BLaER1 treated with 17β-estradiol and CSF1 and Interleukin-3, amounts not matched to agents 10 nM and 100 nM (cell line): ENCODE results near the gene CYTH1.
A peak's percentile ranks its signal among the peaks of the same experiment; 100 is the strongest.

Experiments used
- H3K27ac ChIP-seq, 11 experiments: shearing (Covaris generic); formaldehyde crosslinking; 2 replicates each; pipeline ENCODE4 v1.8.1; 2022
- H3K27me3 ChIP-seq, 11 experiments: shearing (Covaris generic); formaldehyde crosslinking; 2 replicates each; pipeline ENCODE4 v1.8.1; 2022
- H3K36me3 ChIP-seq, 11 experiments: shearing (Covaris generic); formaldehyde crosslinking; 2 replicates each; pipeline ENCODE4 v1.8.1; 2022
- H3K4me1 ChIP-seq, 10 experiments: shearing (Covaris generic); formaldehyde crosslinking; 2 replicates each; pipeline ENCODE4 v1.8.1; 2022
- H3K4me2 ChIP-seq, 11 experiments: shearing (Covaris generic); formaldehyde crosslinking; 2 replicates each; pipeline ENCODE4 v1.8.1; 2022
- H3K4me3 ChIP-seq, 10 experiments: shearing (Covaris generic); formaldehyde crosslinking; 2 replicates each; pipeline ENCODE4 v1.8.1; 2022
- H3K9ac ChIP-seq, 11 experiments: shearing (Covaris generic); formaldehyde crosslinking; 2 replicates each; pipeline ENCODE4 v1.8.1; 2022
- H3K9me3 ChIP-seq, 11 experiments: shearing (Covaris generic); formaldehyde crosslinking; replicated peaks in 1 of 11; 2 replicates each; pipeline ENCODE4 v1.8.1; 2022
- H4K20me1 ChIP-seq, 11 experiments: shearing (Covaris generic); formaldehyde crosslinking; 2 replicates each; pipeline ENCODE4 v1.8.1; 2022
- Cebpa-rat ChIP-seq, 11 experiments: shearing (Covaris generic); IDR thresholded peaks; 2 replicates each; pipeline ENCODE4 v1.8.1; 2022

Gene CYTH1, protein sequence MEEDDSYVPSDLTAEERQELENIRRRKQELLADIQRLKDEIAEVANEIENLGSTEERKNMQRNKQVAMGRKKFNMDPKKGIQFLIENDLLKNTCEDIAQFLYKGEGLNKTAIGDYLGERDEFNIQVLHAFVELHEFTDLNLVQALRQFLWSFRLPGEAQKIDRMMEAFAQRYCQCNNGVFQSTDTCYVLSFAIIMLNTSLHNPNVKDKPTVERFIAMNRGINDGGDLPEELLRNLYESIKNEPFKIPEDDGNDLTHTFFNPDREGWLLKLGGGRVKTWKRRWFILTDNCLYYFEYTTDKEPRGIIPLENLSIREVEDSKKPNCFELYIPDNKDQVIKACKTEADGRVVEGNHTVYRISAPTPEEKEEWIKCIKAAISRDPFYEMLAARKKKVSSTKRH

DNA sequence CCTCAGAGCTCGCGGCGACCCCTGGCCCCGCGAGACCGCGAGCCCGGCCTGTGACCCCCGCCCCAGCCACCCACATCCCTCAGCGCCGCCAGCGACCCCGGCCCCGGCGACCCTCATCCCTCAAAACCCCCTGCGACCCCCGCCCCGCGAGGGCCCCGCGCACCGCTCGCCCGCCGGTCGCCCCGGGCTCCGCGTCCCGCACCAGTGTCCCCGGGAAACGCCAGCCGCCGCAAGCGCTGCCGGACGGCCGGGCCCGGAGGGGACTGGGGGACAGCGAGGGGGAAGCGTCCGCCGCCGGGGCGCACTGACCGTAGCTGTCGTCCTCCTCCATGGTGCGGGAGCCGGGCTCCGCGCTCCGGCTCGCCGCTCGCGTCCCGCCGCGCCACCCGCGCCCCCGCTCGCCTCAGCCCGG lies at the start of gene CYTH1:
Gene CYTH1 (minus strand): TSS at position 381 of the 412 bp plus-strand sequence. CDS start 50 bp downstream, at position 331.
- TF ChIP-seq Cebpa-rat (IDR thresholded peaks at IDR 0.05), result no peak

DNA sequence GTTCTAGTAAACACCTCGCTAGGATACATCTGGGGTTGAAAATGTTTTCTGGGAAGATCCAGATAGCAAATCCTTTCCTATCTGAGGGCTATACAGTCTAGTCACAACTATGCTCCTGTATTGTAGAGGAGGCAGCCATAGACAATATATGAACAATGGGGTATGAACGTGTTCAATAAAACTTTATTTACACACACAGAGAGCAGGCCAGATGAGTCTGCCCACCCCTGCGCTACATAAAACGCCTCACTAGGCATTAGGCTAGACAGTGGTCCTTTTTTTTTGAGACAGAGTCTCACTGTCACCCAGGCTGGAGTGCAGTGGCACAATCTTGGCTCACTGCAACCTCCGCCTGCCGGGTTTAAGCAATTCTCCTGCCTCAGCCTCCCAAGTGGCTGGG lies 47.4 kb upstream of the CYTH1 start:
- Histone ChIP-seq H3K9ac (no peak overlapping the region), H3K36me3 (peaks cover 84 to 97% (median 94%) of the 10 kb centered on the region in 11 experiments), H3K4me3 (no peak overlapping the region), H3K4me1 (peaks cover 39 to 49% (median 45%) of the 10 kb centered on the region in 10 experiments), H3K27ac (no peak overlapping the region), H3K27me3 (no peaks in the 10 kb centered on the region), H3K4me2 (no peak overlapping the region), H3K9me3 (no peaks in the 10 kb centered on the region), H4K20me1 (peaks cover 5 to 98% (median 80%) of the 10 kb centered on the region in 11 experiments; a peak in 19 of 22 replicates)
- TF ChIP-seq Cebpa-rat (IDR thresholded peaks at IDR 0.05), result no peak

More for the DNA sequence above, at the start of gene CYTH1:
- peak within 1 kb of the TSS; percentile 91 to 99 (median 96) for H3K27ac ChIP-seq
- peaks cover 0 to 4% (median 0%) of the 10 kb centered on the region in 11 experiments; a peak in 4 of 22 replicates for H3K36me3 ChIP-seq
- H3K9me3 ChIP-seq, result no peaks in the 10 kb centered on the region
- H3K4me1 ChIP-seq, result peaks cover 57 to 81% (median 71%) of the 10 kb centered on the region in 10 experiments
- H4K20me1 ChIP-seq, result peaks cover 9 to 45% (median 31%) of the 10 kb centered on the region in 11 experiments; a peak in 16 of 22 replicates
- no peaks in the 10 kb centered on the region for H3K27me3 ChIP-seq
- peak within 1 kb of the TSS; percentile 86 to 100 (median 96) for H3K4me2 ChIP-seq
- peak within 1 kb of the TSS; percentile 93 to 100 (median 98) for H3K9ac ChIP-seq
- peak within 1 kb of the TSS; percentile 88 to 99 (median 95) for H3K4me3 ChIP-seq

DNA sequence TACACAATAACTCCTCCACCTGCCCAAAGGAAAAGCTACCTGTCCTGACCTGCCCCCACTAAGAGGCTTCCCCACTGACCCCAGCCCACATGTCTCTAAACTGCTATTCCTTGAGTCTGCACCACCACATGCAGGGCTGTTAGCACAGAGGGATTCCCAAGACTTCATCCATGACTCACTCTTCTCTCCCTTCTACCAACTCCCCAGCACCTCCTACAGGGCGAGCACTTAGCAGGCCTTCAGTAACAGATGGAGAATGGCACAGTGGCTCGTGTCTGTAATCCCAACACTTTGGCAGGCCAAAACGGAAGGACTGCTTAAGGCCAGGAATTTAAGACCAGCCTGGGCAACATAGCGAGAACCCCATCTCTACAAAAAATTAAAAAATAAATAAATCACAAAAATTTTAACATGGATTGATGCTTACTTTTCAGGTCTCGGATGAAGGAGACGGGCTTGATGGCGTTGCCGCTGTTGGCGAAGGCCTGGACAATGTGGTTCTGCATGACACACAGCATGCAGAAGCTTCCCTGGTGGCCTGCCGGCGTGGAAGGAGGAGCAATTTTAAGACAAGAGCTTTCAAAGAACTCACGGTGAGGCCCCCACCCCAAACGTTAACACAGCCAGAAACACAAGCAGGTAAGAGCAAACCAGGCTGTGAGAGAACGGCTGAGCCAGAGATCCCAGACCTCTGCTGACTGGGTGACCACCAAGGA lies 46.6 kb upstream of the CYTH1 start:
- H4K20me1 ChIP-seq, result peaks cover 5 to 98% (median 89%) of the 10 kb centered on the region in 11 experiments; a peak in 20 of 22 replicates
- H3K27ac ChIP-seq, result no peak overlapping the region
- peak overlapping the region; percentile 69 to 92 (median 78); a peak in 20 of 22 replicates for H3K4me2 ChIP-seq
- no peak overlapping the region; a peak in 1 of 22 replicates for H3K9ac ChIP-seq
- H3K9me3 ChIP-seq, result no peaks in the 10 kb centered on the region
- TF ChIP-seq Cebpa-rat (IDR thresholded peaks at IDR 0.05), result no peak
- peaks cover 84 to 97% (median 94%) of the 10 kb centered on the region in 11 experiments for H3K36me3 ChIP-seq
- H3K4me1 ChIP-seq, result peaks cover 47 to 57% (median 53%) of the 10 kb centered on the region in 10 experiments
- no peaks in the 10 kb centered on the region for H3K27me3 ChIP-seq
- H3K4me3 ChIP-seq, result no peak overlapping the region

DNA sequence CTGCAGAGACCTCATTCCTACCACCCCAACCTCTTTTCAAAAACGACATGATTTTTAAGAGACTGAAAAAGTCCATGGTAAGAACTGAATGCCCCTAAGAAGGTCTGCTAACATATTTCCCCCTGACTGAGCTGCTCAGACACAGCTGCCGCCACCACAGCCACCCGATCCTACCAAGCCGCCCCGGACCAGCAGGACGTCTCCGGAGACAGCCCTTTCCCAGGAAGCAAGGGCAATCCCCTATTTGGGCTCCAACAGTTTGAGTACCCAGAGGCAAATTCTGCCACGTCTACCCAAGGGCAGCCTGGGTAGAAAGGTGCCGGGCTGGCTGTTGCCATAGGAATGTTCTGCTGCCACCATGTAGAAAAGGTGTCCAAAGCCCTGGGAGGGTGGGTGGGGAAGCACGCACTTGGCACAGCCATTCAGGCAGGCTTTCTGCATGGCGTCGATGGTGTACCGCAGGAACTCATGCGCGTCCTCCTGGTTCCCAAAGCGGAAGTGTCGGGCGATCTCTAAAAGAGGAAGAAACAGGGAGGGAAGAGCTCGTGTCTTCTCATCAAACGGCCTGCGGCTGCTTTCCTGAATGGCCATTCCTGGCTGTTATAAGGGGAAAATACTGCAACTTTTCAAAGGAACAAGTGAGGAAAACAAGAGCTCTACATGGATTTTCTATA lies 44.9 kb upstream of the CYTH1 start:
- Histone ChIP-seq H3K36me3 (peaks cover 82 to 96% (median 93%) of the 10 kb centered on the region in 11 experiments), H4K20me1 (peaks cover 1 to 96% (median 90%) of the 10 kb centered on the region in 11 experiments; a peak in 20 of 22 replicates), H3K27me3 (no peaks in the 10 kb centered on the region), H3K4me1 (peaks cover 59 to 71% (median 65%) of the 10 kb centered on the region in 10 experiments), H3K9me3 (no peaks in the 10 kb centered on the region), H3K4me2 (peak overlapping the region; percentile 72 to 92 (median 83)), H3K27ac (peak overlapping the region; percentile 2 to 80 (median 70); a peak in 18 of 22 replicates), H3K9ac (peak overlapping the region in 9 of 11 experiments; percentile 1 to 64 (median 37); a peak in 12 of 22 replicates), H3K4me3 (peak overlapping the region in 4 of 10 experiments; percentile 3 to 47 (median 30); a peak in 4 of 20 replicates)
- no peak for TF ChIP-seq Cebpa-rat (IDR thresholded peaks at IDR 0.05)

DNA sequence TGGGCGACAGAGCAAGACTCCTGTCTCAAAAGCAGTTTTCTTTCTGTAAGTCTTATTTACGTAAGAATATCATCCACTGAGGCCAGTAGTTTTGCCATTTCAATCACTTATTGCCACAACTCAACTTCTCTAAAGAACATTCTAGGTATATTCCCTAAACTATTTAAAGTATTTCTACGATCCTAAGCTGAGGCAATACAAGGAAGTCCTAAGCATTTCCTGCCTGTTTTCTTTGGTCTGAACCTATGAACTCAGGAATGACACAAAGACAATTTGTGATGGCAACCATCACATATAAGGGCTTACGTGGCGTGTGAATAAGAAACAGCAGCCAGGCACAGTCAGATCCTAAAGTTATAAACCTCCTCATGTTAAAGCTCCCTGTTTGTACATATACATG lies 44.3 kb upstream of the CYTH1 start:
- peak overlapping the region; percentile 66 to 92 (median 83) for H3K4me2 ChIP-seq
- no peak for TF ChIP-seq Cebpa-rat (IDR thresholded peaks at IDR 0.05)
- H3K9me3 ChIP-seq, result no peaks in the 10 kb centered on the region
- no peaks in the 10 kb centered on the region for H3K27me3 ChIP-seq
- peak overlapping the region in 4 of 10 experiments; percentile 3 to 47 (median 30); a peak in 2 of 20 replicates for H3K4me3 ChIP-seq
- H4K20me1 ChIP-seq, result peaks cover 0 to 96% (median 84%) of the 10 kb centered on the region in 11 experiments; a peak in 19 of 22 replicates
- H3K9ac ChIP-seq, result peak overlapping the region in 8 of 11 experiments; percentile 24 to 64 (median 36); a peak in 9 of 22 replicates
- peaks cover 82 to 96% (median 93%) of the 10 kb centered on the region in 11 experiments for H3K36me3 ChIP-seq
- peak overlapping the region in 10 of 11 experiments; percentile 5 to 80 (median 70); a peak in 17 of 22 replicates for H3K27ac ChIP-seq
- peaks cover 65 to 77% (median 71%) of the 10 kb centered on the region in 10 experiments for H3K4me1 ChIP-seq

DNA sequence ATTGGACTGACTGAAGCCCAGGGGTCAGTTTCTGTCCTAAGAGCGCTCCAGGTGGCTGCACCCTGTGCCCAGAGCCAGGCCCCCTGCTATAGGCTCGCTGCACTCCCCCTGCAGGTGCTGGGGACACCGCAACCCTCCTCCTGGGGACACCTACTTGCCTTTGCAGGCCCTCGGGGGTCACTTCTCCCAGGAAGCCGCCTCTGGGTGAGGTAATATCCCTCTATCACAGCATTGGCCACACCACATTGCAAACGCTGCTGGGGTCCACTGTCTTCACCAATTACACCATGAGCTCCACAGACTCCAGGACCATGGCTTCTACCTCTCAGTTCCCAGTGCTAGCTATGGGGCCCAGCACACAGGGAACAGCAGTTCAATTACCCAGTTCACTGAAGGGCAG lies 43.6 kb upstream of the CYTH1 start:
- Histone ChIP-seq H3K4me3 (no peak overlapping the region), H3K4me1 (peaks cover 71 to 83% (median 76%) of the 10 kb centered on the region in 10 experiments), H3K36me3 (peaks cover 80 to 94% (median 91%) of the 10 kb centered on the region in 11 experiments), H4K20me1 (peaks cover 0 to 96% (median 80%) of the 10 kb centered on the region in 11 experiments; a peak in 19 of 22 replicates), H3K4me2 (peak overlapping the region in 10 of 11 experiments; percentile 74 to 92 (median 84); a peak in 20 of 22 replicates), H3K27ac (peak overlapping the region in 9 of 11 experiments; percentile 36 to 80 (median 71); a peak in 15 of 22 replicates), H3K27me3 (no peaks in the 10 kb centered on the region), H3K9me3 (no peaks in the 10 kb centered on the region), H3K9ac (peak overlapping the region in 6 of 11 experiments; percentile 18 to 63 (median 34); a peak in 5 of 22 replicates)
- TF ChIP-seq Cebpa-rat (IDR thresholded peaks at IDR 0.05), result no peak

DNA sequence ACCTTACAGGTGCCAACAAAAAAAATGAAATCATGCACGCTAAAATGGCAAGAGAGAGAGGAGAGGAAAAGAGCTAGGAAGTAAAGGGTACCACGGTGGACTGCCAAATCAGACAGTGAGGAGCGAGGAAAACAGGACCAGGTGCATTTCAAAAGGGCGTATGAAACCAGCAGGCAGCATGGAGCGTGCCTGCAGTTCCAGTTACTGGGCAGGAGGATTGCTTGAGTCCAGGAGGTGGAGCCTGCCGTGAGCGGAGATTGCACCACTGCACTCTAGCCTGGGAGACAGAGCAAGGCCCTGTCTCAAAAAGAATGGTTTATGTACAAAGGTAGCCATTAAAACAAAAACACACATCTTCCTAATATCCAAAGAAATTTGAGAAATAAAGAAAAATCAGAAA lies 42.2 kb upstream of the CYTH1 start:
- Histone ChIP-seq H3K9me3 (no peaks in the 10 kb centered on the region), H3K4me1 (peaks cover 85 to 96% (median 91%) of the 10 kb centered on the region in 10 experiments), H3K9ac (no peak overlapping the region), H3K27me3 (no peaks in the 10 kb centered on the region), H3K4me3 (no peak overlapping the region), H3K36me3 (peaks cover 75 to 94% (median 91%) of the 10 kb centered on the region in 11 experiments), H3K27ac (no peak overlapping the region), H4K20me1 (peaks cover 0 to 96% (median 74%) of the 10 kb centered on the region in 11 experiments; a peak in 19 of 22 replicates), H3K4me2 (peak overlapping the region in 7 of 11 experiments; percentile 1 to 83 (median 15); a peak in 7 of 22 replicates)
- no peak for TF ChIP-seq Cebpa-rat (IDR thresholded peaks at IDR 0.05)
